HG03469 (cell line): Measurements from ENCODE around the gene UGDH.
"Not testable (repeated sequence)": the region's sequence is repeated elsewhere in the genome, so short reads cannot be mapped to it uniquely, and the experiment has no call there.

Experiments
- ATAC-seq: cut with Tn5 transposase; IDR thresholded peaks from one replicate; pipeline ENCODE4 v1.9.1; 2021; ENCODE audit warnings: mild to moderate bottlenecking, moderate library complexity, moderate number of reproducible peaks; ENCODE audit not compliant: unreplicated experiment

Gene UGDH

DNA sequence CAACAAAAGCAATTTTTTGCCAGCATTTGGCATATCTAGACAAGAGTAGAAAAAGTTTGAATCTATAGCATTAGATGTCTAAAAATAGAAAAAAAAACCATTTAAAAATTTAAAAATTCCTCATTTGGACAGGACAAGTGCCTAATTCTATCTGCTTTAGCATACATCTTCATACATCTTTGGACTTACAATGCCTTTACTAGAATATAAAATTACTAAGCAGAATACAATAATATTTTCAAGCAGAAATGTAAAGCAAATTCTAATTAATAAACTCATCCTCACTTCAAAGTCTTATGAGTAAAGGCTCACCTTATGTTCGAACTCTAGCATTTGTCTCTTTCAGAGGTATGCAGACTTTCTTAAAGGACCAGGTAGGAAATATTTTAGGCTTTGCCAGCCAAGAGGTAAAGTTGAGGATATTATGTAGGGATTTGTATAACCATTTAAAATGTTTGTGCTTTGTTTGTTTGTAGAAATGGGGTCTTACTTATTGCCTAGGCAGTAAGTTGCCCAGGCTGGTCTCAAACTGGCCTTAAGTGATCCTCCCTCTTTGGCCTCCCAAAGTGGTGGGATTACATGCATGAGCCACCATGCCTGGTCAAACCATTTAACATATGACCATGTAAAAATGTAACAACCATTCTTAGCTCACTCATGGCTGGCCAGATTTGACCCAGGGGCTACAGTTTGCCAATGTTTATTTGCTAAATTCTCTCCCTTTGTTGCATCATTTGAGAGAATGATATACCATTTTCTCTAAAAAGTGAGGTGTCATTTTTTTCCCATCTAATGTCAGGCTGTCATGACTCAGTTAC, 29.1 kb downstream of the UGDH start:
- ATAC-seq, result no peak

DNA sequence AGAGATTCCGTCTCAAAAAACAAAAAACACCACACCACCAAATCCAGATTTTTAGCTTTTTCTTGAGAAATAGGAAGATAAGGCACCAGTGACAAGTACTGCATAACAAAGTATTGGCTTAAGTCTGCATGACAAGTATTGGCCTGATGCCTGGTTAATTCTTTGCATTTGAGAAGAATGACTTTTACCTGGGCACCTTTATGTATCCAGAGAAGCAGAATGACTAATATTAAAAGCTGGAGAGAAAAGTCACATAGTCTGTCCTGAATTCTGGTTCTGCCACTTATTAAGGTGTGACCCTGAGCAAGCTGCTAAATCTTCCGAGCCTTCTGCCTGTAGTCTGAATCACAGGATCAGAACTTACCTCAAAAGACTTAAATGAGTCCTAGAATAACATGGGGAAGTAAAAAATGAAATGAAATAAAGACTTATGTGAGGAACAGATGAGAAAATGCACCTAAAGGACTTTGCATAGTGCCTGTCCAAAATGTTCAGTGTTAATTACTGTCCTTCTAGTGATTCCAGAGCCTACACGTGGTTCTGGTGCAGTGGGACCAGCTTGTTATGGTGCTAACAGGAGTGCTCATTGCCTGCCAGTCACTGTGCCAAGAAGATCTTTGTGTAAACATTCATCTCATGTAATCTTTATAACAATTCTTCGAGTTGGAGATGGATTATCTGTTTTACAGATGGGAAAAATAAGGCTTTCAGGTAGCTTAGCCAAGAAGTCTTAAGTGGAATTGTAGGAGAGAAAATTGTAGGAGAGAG, 31.6 kb downstream of the UGDH start:
- ATAC-seq, result no peak

GRCh38 chr4:39494354-39494753, 32.9 kb downstream of the UGDH start:
- ATAC-seq, result no peak

GRCh38 chr4:39490322-39490721, 36.9 kb downstream of the UGDH start:
- no peak for ATAC-seq

GRCh38 chr4:39486221-39486804, 40.9 kb downstream of the UGDH start:
- no peak for ATAC-seq

GRCh38 chr4:39484582-39485272, 42.5 kb downstream of the UGDH start:
- ATAC-seq, result no peak

DNA sequence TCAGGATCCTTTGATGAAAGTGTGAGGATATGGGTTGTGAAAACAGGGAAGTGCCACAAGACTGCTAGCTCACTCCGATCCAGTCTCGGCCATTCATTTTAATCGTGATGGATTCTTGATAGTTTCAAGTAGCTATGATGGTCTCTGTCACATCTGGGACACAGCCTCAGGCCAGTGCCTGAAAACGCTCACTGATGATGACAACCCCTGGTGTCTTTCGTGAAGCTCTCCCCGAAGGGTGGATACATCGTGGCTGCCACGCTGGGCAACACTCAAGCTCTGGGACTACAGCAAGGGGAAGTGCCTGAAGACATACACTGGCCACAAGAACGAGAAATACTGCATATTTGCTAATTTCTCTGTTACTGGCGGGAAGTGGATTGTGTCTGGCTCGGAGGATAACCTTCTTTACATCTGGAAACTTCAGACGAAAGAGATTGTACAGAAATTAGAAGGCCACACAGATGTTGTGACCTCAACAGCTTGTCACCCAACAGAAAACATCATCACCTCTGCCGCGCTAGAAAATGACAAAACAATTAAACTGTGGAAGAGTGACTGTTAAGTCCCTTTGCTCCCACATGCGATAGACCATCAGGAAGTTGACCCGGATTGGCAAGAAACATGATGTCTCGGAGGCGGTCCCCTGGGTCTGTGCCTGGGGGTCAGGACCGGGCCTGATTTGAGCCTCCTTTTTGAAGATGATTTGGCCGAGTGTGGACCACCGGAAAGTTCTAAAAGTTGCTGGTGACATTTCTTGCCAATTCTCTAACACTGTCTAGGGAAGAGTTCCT, 46.1 kb downstream of the UGDH start:
- no peak for ATAC-seq

DNA sequence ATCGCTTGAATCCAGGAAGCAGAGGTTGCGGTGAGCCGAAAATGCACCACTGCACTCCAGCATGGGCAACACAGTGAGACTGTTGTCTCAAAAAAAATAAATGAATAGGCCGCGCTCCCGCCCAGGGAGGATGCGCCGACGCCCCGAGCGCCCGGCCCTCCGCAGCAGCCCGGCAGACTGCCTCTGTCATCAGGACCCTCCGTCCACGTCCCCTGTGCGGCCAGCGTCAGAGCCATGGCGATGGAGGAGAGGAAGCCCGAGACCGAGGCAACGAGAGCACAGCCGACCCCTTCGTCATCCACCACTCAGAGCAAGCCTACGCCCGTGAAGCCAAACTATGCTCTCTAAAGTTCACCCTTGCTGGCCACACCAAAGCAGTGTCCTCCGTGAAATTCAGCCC, 47.0 kb downstream of the UGDH start:
- no peak for ATAC-seq

GRCh38 chr4:39476187-39476895, 50.9 kb downstream of the UGDH start:
- no peak for ATAC-seq

- no peak for ATAC-seq
These were observed 54.8 kb downstream of the UGDH start for GRCh38 chr4:39472396-39472795.

GRCh38 chr4:39470402-39470801, 56.8 kb downstream of the UGDH start:
- no peak for ATAC-seq

- ATAC-seq, result peak; percentile 68
These were observed 57.7 kb downstream of the UGDH start for GRCh38 chr4:39469429-39470077.

- ATAC-seq, result no peak
These were observed 59.8 kb downstream of the UGDH start for GRCh38 chr4:39467464-39467863.

DNA sequence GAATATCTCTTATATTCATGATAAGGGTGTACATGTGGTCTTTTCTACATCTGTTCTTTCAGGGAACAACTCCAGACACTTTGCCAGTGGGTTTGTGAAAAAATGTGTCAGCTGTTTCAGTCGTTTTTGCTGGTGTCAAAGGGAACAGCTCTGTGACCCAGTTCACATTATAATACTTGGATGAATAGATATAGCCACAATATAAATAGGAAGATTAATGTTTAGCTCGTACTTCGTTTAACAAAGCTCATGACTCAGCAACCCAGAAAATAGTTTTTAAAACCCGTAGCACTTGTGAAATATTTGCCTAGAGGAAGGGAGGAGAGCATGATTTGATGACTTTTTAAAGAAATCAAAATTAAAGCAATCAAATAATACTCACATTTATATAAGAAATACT, 60.5 kb downstream of the UGDH start:
- ATAC-seq, result no peak

GRCh38 chr4:39464886-39465501, 62.2 kb downstream of the UGDH start:
- ATAC-seq, result no peak

GRCh38 chr4:39458505-39459300, 68.5 kb downstream of the UGDH start, which contains the start of the genes LIAS and RPL9:
TSS of gene LIAS (plus strand) at chr4:39459056. CDS start at chr4:39459118, 62 bp downstream.
TSS of gene RPL9 (minus strand) at chr4:39458922. CDS start at chr4:39458439, 483 bp downstream.
- ATAC-seq, result peak; percentile 66

DNA sequence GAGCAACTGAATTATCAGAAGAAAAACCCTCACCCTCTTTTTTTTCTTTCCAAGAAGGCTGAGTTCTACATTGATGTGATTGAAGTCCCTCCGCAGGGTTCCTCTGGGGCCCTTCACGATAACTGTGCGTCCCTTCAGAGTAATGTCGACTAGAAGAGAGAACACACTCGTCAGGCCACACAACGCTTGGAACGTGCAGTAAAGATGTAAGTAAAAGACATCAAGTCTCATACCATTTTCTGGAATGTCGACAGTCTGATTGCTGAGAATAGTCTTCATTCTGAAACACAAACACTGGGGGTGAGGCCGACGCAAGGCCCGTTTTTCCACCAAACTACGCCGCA, 69.1 kb downstream of the UGDH start:
- ATAC-seq, result not testable (repeated sequence)
